ENCODE results near the gene FILIP1L. TPM values are rescaled to one million over a fixed set of nuclear protein-coding genes. Genes with fewer than 3 reads are reported as not detected.
A peak's percentile ranks its signal among the peaks of the same experiment; 100 is the strongest.

Gene FILIP1L
- total RNA-seq, 1 experiment from 2014 or later: 0.07 TPM

- Histone ChIP-seq H4K91ac (ENCODE audit: insufficient read length, low read depth, low read length) (no peak overlapping the region), H3K9me3 (ENCODE audit: control insufficient read depth, low read depth, low read length) (no peaks in the 10 kb centered on the region), H3K4ac (ENCODE audit: low read depth, low read length) (no peak overlapping the region), H3K9ac (ENCODE audit: extremely low read depth, insufficient read length, low read length) (no peak overlapping the region), H3K23me2 (ENCODE audit: insufficient read length, low read depth, low read length, poor library complexity, severe bottlenecking) (no peaks in the 10 kb centered on the region), H3K56ac (ENCODE audit: insufficient read length, low read depth, low read length) (no peak overlapping the region), H3K23ac (ENCODE audit: insufficient read length, low read depth, low read length) (no peak overlapping the region), H3K27ac (ENCODE audit: insufficient read length, low read depth, low read length) (no peak overlapping the region), H2AFZ (ENCODE audit: low read length) (no peak overlapping the region), H3T11ph (ENCODE audit: low read length) (no peak overlapping the region), H4K8ac (replicated peaks; ENCODE audit: insufficient read length, low read depth, low read length) (no peak overlapping the region), H2AK5ac (ENCODE audit: insufficient read length, low read length) (no peak overlapping the region), H3K14ac (ENCODE audit: insufficient read depth, low read length) (no peak overlapping the region), H4K20me1 (ENCODE audit: control insufficient read depth, insufficient read depth, insufficient read length) (no peaks in the 10 kb centered on the region), H2BK5ac (ENCODE audit: insufficient read length, low read length) (no peak overlapping the region), H3K4me1 (ENCODE audit: insufficient read depth, low read length) (peaks cover 17% of the 10 kb centered on the region), H3K27me3 (ENCODE audit: insufficient read depth, low read length) (no peaks in the 10 kb centered on the region), H3K18ac (ENCODE audit: insufficient read length, low read depth, low read length) (no peak overlapping the region), H3K79me1 (ENCODE audit: insufficient read depth, low read depth, low read length, poor library complexity, severe bottlenecking) (no peaks in the 10 kb centered on the region), H3K79me2 (ENCODE audit: insufficient read depth, low read length) (peaks cover 2% of the 10 kb centered on the region; the same call in 1 of the 2 replicates), H2BK20ac (ENCODE audit: low read depth, low read length, poor library complexity, severe bottlenecking) (no peak overlapping the region), H2BK12ac (ENCODE audit: insufficient read length, low read depth, low read length) (no peak overlapping the region), H2BK120ac (ENCODE audit: low read depth, low read length, poor library complexity, severe bottlenecking) (no peak overlapping the region), H4K5ac (ENCODE audit: insufficient read length, low read depth, low read length) (no peak overlapping the region), H2BK15ac (ENCODE audit: low read depth, low read length) (no peak overlapping the region), H3K4me2 (ENCODE audit: insufficient read depth, insufficient read length, low read length) (no peak overlapping the region)
- Mint-ChIP-seq H3K4me3 (no peak overlapping the region), H3K4me1 (peaks cover 41 to 47% of the 10 kb centered on the region in 2 experiments), H3K36me3 (ENCODE audit: insufficient read depth in 1 of 3, low read depth in 3 of 3) (no peaks in the 10 kb centered on the region), H3K9me3 (no peaks in the 10 kb centered on the region), H3K27ac (peak overlapping the region in 1 of 3 experiments; percentile 62; a peak in 2 of 7 replicates), H3K27me3 (ENCODE audit: low read depth) (no peaks in the 10 kb centered on the region)
- DNase-seq: no peak
- WGBS (ENCODE audit: extremely low coverage, insufficient read length, low lambda C conversion rate): no CpG with 5 or more reads among the region's 1 CpG
- TF ChIP-seq, protein P1, sequence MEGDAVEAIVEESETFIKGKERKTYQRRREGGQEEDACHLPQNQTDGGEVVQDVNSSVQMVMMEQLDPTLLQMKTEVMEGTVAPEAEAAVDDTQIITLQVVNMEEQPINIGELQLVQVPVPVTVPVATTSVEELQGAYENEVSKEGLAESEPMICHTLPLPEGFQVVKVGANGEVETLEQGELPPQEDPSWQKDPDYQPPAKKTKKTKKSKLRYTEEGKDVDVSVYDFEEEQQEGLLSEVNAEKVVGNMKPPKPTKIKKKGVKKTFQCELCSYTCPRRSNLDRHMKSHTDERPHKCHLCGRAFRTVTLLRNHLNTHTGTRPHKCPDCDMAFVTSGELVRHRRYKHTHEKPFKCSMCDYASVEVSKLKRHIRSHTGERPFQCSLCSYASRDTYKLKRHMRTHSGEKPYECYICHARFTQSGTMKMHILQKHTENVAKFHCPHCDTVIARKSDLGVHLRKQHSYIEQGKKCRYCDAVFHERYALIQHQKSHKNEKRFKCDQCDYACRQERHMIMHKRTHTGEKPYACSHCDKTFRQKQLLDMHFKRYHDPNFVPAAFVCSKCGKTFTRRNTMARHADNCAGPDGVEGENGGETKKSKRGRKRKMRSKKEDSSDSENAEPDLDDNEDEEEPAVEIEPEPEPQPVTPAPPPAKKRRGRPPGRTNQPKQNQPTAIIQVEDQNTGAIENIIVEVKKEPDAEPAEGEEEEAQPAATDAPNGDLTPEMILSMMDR (conservative IDR thresholded peaks at IDR 0.05): no peak
Observed at GRCh38 chr3:99931059-99931458, 183.2 kb downstream of the FILIP1L start.
